HG03565 (cell line): ENCODE results near the gene LYRM2.

Experiments
- ATAC-seq: cut with Tn5 transposase; IDR thresholded peaks from one replicate; pipeline ENCODE4 v1.9.1; 2021; ENCODE audit warnings: mild to moderate bottlenecking, moderate library complexity; ENCODE audit not compliant: unreplicated experiment

Gene LYRM2

DNA sequence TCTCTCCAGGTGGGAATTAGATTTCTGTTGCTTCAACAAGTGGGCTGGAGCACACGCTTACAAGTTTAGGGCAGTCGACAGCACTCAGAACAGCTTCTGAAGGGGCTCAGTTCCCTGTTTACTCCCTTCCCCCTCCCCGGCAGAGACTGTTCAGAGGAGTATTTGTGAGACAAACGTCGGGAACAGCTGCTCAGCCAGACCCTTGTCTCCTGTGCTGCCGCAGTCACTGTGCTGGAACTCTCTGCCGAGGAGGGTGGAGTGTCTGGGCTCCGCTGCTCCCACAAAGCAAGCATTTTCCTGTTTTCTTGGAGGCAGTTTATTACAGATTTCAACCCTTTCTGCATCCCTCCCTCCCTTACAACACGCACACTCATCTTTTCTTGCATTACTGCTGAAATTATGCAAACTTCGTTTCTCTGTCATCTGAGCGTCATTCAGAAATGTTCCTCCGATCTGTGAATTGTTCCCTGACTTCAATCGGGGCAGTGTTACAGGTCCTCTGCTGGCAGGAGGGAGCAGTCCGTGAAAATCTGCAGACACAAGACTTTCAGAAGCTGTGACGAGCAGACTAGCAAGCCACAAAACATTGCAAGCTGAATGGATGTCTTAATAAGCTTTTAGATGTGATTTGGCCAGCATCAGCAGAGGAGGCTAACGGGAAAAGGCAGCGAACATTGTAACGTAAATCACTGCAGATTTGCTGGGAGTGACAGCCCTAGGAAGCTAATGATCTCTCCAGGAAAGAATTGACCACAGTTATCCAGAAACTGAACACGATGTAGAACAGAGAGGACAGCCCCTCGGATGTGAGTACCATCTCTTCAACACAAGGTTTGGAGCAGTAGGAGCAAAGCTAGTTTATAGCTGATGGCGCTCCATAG is 76.2 kb downstream of the LYRM2 start:
- ATAC-seq, result no peak

DNA sequence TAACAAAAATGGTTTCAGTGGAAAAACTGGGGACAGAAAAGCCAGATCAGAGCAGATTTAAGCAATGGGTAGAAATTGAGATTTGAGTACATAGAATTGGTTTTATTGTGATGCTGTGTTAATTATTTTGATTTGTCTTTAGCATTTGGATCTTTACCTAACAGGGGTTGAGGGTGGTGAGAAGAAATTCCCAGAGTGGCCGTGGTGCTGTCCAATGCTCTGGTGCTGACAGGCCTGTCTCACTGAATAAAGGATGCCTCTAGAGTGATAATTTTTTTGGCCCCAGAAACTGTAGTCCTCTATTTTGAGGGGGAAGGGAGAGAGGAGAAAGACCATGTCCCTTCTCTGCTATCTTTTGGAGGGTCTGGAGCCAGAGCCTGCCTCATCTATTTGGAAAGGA is 79.1 kb downstream of the LYRM2 start:
- ATAC-seq, result no peak

DNA sequence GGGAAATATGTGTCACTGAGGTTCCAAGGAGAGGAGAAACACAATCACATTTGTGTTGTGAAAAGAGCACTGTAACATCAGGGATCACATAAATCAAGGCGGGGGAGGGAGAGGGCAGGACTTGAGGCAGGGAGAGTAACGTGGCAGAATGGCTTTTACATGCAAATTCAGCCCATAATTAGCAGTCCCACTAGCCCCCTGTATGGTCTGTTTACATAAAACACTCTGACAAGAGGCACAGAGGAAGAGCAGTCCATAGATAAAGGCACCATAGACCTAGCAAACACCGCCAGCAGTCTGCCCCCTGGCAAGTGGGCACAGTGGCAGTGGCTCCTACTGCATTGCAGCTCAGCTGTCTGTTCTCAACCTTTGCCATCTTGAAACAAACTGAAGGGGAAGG is 82.7 kb downstream of the LYRM2 start:
- no peak for ATAC-seq

DNA sequence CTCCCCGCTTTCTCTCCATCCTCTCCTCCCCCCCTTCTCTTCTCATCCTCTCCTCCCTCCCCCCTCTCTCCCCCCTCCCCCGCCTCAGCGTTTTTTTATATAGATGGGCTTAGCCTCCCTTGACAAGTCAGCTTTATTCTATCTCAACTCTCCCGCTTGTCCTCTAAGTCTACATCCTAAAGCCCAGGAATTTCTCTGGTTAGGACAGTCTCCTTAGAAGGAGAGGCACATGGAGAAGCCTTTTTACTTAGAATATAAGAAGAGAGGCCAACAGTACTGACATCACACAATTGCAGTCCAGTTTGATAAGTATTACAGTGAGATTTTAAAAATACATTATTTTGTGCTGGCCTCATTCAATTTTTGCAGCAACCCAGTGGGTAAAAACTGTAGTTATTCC is 83.5 kb downstream of the LYRM2 start:
- ATAC-seq, result no peak

DNA sequence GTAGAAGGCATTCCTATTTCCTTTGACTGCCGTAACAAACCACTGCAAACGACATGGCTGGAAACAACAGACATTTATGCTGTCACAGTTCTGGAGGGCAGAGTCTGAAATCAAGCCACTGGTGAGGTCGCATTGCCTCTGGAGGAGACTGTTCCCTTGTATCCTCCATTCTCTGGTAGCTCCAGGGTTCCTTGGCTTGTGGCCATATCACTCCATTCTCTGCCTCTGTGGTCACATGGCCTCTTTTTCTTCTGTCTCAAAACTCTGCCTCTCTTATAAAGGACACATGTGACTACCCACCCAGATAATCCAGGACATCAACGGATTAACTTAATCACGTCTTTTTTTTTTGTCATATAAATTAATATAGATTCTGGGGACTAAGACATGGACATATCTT is 84.4 kb downstream of the LYRM2 start:
- no peak for ATAC-seq

DNA sequence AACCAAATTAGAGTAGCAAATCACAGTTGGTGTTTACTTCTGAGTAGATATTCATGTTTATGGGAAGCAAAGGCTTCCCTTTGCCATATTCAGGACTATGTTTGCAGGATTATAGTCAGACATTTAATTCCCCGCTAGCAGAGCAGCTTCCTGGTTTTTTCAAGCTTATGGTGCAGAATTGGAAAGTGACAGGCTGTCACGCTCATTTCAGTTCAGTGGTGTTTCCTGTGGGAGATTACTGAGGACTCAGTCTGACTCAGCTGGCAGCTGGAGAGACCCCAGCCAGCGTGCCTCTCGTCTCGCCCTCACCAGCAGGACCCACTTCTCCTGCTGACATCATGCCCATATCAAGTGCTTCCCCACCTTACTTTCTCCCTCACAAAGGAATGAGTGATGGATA is 85.1 kb downstream of the LYRM2 start:
- ATAC-seq, result no peak

DNA sequence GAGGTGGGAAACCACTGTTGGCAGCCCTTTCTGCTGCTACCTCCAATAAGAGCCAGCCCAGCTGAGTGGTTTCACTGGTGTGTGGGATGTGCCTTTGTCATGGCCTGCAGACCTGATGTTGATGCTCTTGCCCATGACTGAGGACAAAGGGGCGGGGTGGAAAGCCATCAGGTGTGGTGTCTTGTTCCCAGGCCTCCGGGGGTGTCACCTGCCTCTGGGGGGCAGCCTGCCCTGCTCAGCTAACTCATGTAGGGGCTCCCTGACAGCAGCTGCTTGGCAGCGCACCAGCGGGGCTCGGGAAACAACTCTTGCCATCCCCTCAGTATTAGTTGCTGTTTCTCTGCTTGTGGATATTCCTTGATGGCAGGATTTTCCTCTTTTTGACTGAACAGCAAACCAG is 91.3 kb downstream of the LYRM2 start:
- ATAC-seq, result no peak

DNA sequence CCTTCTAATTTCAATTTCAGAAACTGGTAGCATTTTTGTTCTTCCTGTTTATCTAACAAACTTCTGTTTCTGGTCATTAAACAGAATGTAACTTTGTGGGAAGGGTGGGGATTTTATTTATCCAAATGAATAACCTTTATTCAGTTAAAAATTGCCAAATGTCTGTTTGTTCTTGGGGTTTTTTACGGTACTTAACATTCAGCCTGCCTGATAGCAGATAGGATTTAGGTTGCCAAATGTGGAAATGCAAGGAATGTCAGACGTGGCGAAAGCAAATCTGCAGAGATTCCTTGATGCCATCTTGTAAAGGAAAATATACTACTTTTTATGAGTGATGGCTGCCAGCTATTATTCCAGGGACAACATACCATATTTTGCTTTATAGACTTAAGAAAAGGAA is 95.7 kb downstream of the LYRM2 start:
- ATAC-seq, result no peak

DNA sequence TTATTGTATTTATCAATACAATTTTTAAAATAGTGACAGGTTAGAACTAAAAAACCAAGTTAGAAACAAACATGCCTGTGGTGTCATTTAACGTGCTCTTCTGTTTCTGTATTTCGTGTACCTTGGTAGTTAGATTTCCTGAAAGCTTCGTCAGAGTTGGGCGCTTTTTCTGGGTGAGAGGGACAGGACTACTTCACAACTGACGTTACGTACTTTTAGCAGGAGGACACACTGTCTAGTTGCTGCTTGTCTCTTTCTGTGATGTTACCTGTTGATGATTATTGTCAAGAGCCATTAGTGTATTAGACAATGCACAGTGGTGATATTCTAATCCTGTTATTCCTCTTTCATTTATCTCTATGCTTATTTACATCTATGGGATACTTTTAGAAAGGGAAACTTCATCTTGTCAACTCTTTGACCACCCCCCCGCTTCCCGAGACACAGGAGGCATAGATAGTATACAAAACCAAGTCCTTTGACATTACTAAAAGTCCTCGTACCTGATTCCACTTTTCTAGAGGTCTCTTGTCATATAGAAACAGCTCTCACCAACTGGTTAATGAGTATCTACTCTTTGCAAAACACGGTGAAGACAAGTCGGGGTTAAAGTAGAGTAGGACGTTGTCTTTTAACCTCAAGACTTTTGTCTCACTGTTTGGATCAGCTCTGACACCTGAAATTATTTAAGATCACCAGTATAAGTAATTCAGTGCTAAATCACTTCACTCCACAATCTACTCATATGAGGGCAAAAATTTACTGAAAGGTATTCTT is 96.3 kb downstream of the LYRM2 start:
- ATAC-seq, result no peak

DNA sequence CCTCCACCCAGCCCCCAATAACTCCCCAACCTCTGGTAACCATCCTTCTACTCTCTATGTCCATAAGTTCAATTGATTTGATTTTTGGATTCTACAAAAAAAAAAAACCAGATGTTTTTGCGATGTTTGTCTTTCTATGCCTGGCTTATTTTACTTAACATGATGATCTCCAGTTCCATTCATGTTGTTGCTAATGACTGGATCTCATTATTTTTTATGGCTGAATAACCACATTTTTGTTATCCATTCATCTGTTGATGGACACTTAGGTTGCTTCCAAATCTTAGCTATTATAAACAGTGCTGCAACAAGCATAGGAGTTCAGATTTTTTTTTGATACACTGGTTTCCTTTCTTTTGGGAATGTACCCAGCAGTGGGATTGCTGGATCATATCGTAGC is 98.8 kb downstream of the LYRM2 start:
- ATAC-seq, result no peak

DNA sequence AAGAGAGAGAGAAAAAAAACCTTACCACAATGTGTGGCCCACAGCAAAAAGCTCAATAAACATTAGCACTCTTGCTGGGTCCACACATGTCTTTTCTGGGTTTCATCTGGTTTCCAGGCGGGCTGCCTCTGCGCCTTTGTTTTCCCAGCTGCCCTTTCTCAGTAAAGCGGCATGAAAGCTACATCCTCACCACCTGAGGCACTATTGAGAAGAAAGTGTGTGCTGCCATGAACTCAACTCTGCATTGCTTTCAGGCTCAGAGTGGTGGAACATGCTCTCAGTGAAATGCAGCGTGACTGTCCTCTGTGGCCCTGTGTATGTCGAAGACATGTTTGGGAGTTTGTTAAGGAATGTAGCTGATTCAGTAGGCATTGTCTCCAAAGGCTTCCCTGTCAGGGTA is 102.3 kb downstream of the LYRM2 start:
- no peak for ATAC-seq

DNA sequence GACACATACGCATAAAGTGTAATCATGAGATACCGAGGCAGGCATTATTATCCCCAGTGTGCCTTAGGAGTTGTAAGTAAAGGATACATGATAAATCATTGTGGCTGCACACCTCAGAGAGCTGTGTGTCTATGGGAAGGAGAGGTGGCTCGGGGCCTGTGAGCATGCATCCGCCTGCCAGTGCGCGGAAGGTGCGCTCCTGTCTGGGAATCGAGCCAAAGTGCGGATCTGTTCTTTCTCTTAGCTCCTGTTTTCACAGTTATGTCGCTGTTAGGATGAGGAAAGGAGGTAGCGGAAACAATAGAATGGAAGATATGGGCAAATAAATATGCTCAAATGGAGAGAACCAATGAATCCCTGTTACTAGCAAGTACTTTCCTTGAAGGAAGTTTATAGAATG is 107.6 kb downstream of the LYRM2 start:
- ATAC-seq, result no peak

DNA sequence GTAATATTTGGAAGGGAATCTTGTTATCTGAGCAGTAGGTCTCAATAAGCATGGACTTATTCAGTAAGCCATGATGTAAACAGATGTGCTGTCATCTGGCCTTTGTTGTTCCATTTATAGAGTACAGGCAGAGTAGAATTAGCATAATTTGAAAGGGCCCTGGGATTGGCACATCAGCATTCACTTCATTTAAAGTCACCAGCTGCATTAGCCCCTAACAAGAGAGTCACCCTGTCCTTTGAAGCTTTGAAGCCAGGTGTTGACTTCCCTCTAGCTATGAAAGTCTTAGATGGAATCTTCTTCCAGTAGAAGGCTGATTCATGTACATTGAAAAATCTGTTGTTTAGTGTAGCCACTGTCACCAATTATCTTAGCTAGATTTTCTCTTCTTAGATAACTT is 109.7 kb downstream of the LYRM2 start:
- ATAC-seq, result no peak

DNA sequence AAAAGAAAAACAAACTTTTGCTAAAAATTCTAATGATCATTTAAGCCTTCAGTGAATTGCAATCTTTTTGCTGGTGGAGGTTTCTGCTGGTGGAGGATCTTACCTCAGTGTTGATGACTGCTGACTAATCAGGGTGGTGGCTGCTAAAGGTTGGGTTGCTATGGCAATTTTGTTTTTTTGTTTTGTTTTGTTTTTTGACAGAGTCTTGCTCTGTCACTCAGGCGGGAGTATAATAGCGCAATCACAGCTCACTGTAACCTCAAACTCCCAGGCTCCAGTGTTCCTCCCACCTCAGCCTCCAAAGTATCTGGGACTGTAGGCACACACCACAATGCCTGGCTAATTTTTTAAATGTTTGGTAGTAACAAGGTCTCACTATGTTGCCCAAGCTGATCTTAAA is 110.9 kb downstream of the LYRM2 start:
- no peak for ATAC-seq

DNA sequence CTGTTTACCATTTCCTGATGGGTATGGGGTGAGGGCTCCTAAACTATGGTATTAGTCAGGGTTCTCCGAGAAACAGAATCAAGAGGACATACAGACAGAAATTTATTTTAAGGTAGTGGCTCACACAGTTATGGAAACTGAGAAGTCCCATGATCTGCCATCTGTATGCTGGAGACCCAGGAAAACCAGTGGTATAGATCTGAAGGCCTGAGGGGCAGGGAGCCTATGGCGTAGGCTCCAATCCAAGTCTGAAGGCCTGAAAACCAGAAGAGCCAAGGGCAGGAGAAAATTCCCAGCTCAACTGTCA is 112.0 kb downstream of the LYRM2 start:
- no peak for ATAC-seq

DNA sequence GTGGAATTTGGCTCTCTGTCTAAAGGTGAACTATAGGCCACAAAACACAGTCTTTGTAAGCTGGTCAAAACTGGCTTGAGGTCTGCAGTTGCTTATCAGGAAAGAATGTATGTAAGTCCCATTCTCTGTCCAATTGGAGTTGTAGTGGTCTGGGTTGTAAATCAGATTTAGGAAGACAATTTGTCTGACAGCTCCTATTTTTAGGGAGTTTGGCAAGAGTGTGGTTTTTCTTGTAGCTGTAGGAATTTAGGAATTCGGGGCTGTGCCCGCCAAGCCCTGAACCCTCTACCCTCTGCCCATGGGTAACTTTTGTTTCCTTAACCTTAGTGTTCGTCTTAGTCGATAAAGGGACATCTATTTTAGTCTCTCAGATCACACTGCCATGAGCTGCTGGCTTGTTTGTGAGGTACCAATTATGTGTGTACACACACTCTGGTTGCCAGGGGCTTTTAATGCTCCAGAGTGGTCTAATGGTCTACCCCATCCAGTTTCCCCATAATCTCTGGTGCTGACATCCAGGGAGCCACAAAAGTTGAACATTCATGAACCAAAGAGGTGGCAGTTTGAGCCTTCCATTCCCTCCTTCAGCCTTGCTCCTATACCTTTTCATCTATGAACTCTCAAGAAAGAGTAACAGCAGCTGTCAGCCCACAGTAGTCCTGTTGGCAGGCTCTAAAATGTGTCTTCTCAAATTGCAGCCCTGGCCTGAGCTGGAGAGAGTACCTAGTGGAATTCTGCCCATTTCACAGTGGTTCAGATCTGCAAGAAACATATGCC is 112.6 kb downstream of the LYRM2 start:
- no peak for ATAC-seq

DNA sequence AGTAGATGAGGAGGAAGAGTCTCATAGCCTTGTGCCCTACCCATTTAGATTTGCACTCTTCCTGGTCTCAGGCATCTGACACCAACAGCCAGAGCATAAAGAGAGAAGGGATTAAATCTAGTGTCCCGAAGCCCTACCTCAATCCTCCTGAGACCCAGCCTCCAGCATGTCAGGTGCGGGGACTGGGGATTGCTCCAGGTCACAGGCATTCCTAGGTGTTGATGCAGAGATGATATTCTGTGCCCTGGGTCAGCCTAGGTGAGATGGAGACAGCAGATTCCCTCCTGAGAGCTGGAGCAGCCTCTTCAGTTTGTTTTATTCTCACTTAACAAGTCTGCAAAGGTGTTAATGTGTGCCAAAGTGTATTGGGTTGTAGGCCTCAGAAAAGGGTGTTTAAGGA is 115.8 kb downstream of the LYRM2 start:
- ATAC-seq, result no peak

DNA sequence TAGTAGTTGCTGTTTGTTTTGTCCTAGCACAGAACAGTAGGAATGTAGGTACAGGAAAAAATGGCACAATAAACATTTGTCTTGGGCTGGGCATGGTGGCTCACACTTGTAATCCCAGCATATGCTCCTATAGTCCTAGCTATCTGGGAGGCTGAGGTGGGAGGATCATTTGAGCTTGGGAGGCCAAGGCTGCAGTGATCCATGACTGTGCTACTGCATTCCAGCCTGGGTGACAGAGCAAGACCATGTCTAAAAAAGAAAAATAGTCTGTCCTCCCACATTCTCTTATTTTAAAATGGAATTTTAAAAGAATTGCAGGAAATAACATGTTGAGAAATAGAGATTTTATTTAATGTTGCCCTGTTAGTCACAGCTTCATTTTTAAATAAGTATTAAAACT is 117.8 kb downstream of the LYRM2 start:
- no peak for ATAC-seq

DNA sequence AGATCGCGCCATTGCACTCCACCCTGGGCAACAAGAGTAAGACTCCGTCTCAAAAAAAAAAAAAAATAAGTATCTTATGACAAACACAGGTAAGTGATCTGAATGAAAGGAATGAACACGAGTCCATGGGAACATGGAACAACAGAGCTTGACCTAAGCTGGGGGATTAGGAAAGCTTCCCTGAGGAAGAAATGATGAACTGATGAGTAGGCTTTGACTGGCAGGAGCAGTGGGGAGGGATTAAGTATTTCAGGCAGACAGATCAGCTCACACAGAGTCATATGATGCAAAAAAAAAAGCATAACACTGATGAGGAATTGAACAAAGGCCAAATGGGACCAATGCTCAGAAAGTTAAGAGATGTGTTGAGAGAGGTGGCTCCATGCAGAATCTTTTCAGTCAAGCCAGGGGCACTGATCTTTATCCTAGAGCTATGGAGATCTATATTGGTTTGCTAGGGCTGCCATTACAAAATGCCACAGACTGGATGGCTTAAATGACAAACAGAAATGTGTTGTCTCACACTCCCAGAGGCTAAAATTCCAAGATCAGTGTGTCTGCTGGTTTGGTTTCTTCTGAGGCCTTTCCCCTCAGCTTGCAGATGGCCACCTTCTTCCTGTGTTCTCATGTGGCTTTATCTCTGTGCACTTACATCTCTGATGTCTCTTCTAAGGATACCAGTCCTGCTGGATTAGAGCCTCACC is 120.0 kb downstream of the LYRM2 start:
- no peak for ATAC-seq
